ENCODE measurements around the gene OASL. TPM values are rescaled to one million over a fixed set of nuclear protein-coding genes. Genes with fewer than 3 reads are reported as not detected.
A peak's percentile ranks its signal among the peaks of the same experiment; 100 is the strongest.

Gene OASL
- total RNA-seq, 6 donors from 2014 or later = 5.2 to 24.2 (median 17.2) TPM

- no peak overlapping the region for H3K4me3 ChIP-seq
- no peaks in the 10 kb centered on the region for H3K27me3 ChIP-seq
- H3K4me1 ChIP-seq = peaks cover 6 to 17% (median 8%) of the 10 kb centered on the region in 4 donors
- 83 to 84% methylated on average over 10 of the region's 10 CpGs for WGBS, 2 donors
- H3K27ac ChIP-seq = peak overlapping the region in 1 of 4 donors; percentile 5
- no peaks in the 10 kb centered on the region for H3K9me3 ChIP-seq
- H3K36me3 ChIP-seq = no peaks in the 10 kb centered on the region
- ATAC-seq (ENCODE audit: low FRiP score in 2 of 2) (peak in 1 of 2 donors; percentile 47), DNase-seq (peak; percentile 27 to 35)
- TF ChIP-seq CTCF (IDR thresholded peaks at IDR 0.05) (no peak), POLR2AphosphoS5 (IDR thresholded peaks at IDR 0.05) (no peak), POLR2A (IDR thresholded peaks at IDR 0.05) (no peak), EP300 (IDR thresholded peaks at IDR 0.05) (no peak)
Observed at GRCh38 chr12:121033625-121034349, 5.3 kb downstream of the OASL start.

- H3K27ac ChIP-seq = no peak overlapping the region
- no peaks in the 10 kb centered on the region for H3K9me3 ChIP-seq
- no peaks in the 10 kb centered on the region for H3K27me3 ChIP-seq
- WGBS, 2 donors = 77 to 89% methylated on average over 10 of the region's 10 CpGs
- peaks cover 0 to 5% (median 0%) of the 10 kb centered on the region in 4 donors for H3K4me1 ChIP-seq
- ATAC-seq (ENCODE audit: low FRiP score in 2 of 2) (no peak), DNase-seq (no peak)
- no peak for TF ChIP-seq CTCF (IDR thresholded peaks at IDR 0.05)
- no peak for TF ChIP-seq EP300 (IDR thresholded peaks at IDR 0.05)
- TF ChIP-seq POLR2A (IDR thresholded peaks at IDR 0.05) = no peak
- TF ChIP-seq POLR2AphosphoS5 (IDR thresholded peaks at IDR 0.05) = no peak
- no peaks in the 10 kb centered on the region for H3K36me3 ChIP-seq
- no peak overlapping the region for H3K4me3 ChIP-seq
Observed at GRCh38 chr12:121030576-121031212, 8.4 kb downstream of the OASL start.

- H3K27ac ChIP-seq = no peak overlapping the region
- ATAC-seq (ENCODE audit: low FRiP score in 2 of 2) (no peak), DNase-seq (peak in 1 of 2 donors; percentile 41)
- 79 to 84% methylated on average over 10 of the region's 10 CpGs for WGBS, 2 donors
- no peaks in the 10 kb centered on the region for H3K4me1 ChIP-seq
- H3K9me3 ChIP-seq = no peaks in the 10 kb centered on the region
- H3K36me3 ChIP-seq = no peaks in the 10 kb centered on the region
- no peaks in the 10 kb centered on the region for H3K27me3 ChIP-seq
- no peak for TF ChIP-seq CTCF (IDR thresholded peaks at IDR 0.05)
- TF ChIP-seq POLR2AphosphoS5 (IDR thresholded peaks at IDR 0.05) = no peak
- no peak for TF ChIP-seq POLR2A (IDR thresholded peaks at IDR 0.05)
- no peak for TF ChIP-seq EP300 (IDR thresholded peaks at IDR 0.05)
- H3K4me3 ChIP-seq = no peak overlapping the region
Observed at GRCh38 chr12:121026274-121027045, 12.6 kb downstream of the OASL start.

GRCh38 chr12:121025442-121026226 is 13.4 kb downstream of the OASL start:
- no peak overlapping the region for H3K4me3 ChIP-seq

More at GRCh38 chr12:121025442-121026226, 13.4 kb downstream of the OASL start:
- DNase-seq = no peak
- no peaks in the 10 kb centered on the region for H3K36me3 ChIP-seq
- TF ChIP-seq EP300 (IDR thresholded peaks at IDR 0.05) (no peak), POLR2A (IDR thresholded peaks at IDR 0.05) (no peak)
- ATAC-seq (ENCODE audit: low FRiP score in 2 of 2) = peak in 1 of 2 donors; percentile 17
- H3K27ac ChIP-seq = no peak overlapping the region
- no peaks in the 10 kb centered on the region for H3K9me3 ChIP-seq
- no peaks in the 10 kb centered on the region for H3K27me3 ChIP-seq
- no peaks in the 10 kb centered on the region for H3K4me1 ChIP-seq
- WGBS, 2 donors = 90 to 95% methylated on average over 11 of the region's 11 CpGs

Measured in upper lobe of left lung (tissue), 6 donors.